Panc1 (cell line): ENCODE measurements around the gene IFT57. TPM values are rescaled to one million over a fixed set of nuclear protein-coding genes. Genes with fewer than 3 reads are reported as not detected.

Source experiments
- ATAC-seq: fragments of 200-7000 bp; cut with Tn5 transposase; 2 replicates; pipeline ENCODE4 v1.9.1; 2020; ENCODE audit warnings: mild to moderate bottlenecking, moderate library complexity
- BruUV-seq: library from RNA; stranded (reverse); fragments of 400-500 nt; replicated peaks from 2 replicates; lab custom pipeline; 2021; lab: Mats Ljungman, UMichigan
- CTCF ChIA-PET: fragments of 300-600 bp; sonication (Branson Sonifier 250); formaldehyde crosslinking; loops from one replicate; lab custom pipeline; 2022; ENCODE audit warnings: antibody characterized with exemption; lab: Charles Lee
- POLR2A ChIA-PET: fragments of 300-600 bp; sonication (Branson Sonifier 250); formaldehyde crosslinking; loops from one replicate; lab custom pipeline; 2022; ENCODE audit warnings: antibody characterized with exemption; lab: Charles Lee
- DNase-seq: peaks from one replicate; pipeline ENCODE4 v3.0.0-alpha.2; 2010; ENCODE audit warnings: low read depth, low spot score
- H3K27ac ChIP-seq: 2 replicates; pipeline ENCODE4 v1.5.1; 2011; ENCODE audit warnings: mild to moderate bottlenecking, low read length, inconsistent platforms
- H3K27me3 ChIP-seq: fragments of 200-500 bp; sonication (Bioruptor generic); 2 replicates; pipeline ENCODE4 v1.6.0; 2014; ENCODE audit warnings: low read length, inconsistent platforms; ENCODE audit not compliant: control insufficient read depth, insufficient read depth
- H3K36me3 ChIP-seq: fragments of 200-500 bp; sonication (Bioruptor generic); 2 replicates; pipeline ENCODE4 v1.5.1; 2014; ENCODE audit warnings: inconsistent platforms, mild to moderate bottlenecking, low read length, moderate library complexity; ENCODE audit not compliant: control insufficient read depth, insufficient read depth
- H3K4me1 ChIP-seq: 2 replicates; pipeline ENCODE4 v1.5.1; 2011; ENCODE audit warnings: inconsistent platforms, mild to moderate bottlenecking, low read length, moderate library complexity; ENCODE audit not compliant: control insufficient read depth, insufficient read depth
- H3K4me3 ChIP-seq, 2 experiments: 2 replicates each; pipeline ENCODE4 v1.5.1; 2011 to 2012; ENCODE audit warnings: low read depth in 2 of 2, low read length in 2 of 2, mild to moderate bottlenecking in 2 of 2, inconsistent platforms in 1 of 2, moderate library complexity in 1 of 2
- H3K9me3 ChIP-seq: fragments of 200-500 bp; sonication (Bioruptor generic); 2 replicates; pipeline ENCODE4 v1.5.1; 2014; ENCODE audit warnings: low read depth, mild to moderate bottlenecking, inconsistent platforms, low read length, moderate library complexity; ENCODE audit not compliant: control insufficient read depth, insufficient read depth
- POLR2AphosphoS5 ChIP-seq: IDR thresholded peaks from 2 replicates; pipeline ENCODE4 v1.6.1; 2012; ENCODE audit warnings: mild to moderate bottlenecking, low read depth, low read length, moderate library complexity
- REST ChIP-seq, 2 experiments: IDR thresholded peaks; 2 replicates each; pipeline ENCODE4 v1.6.1; 2011 to 2012; ENCODE audit warnings: low read depth in 2 of 2, control low read depth in 1 of 2, low read length in 1 of 2, mild to moderate bottlenecking in 1 of 2, moderate library complexity in 1 of 2; ENCODE audit not compliant: insufficient read depth in 1 of 2
- SIN3A ChIP-seq: IDR thresholded peaks from 2 replicates; pipeline ENCODE4 v1.6.1; 2012; ENCODE audit warnings: low read depth, mild to moderate bottlenecking, low read length, moderate library complexity, borderline replicate concordance; ENCODE audit not compliant: insufficient read depth
- TCF7L2 ChIP-seq: IDR thresholded peaks from 2 replicates; pipeline ENCODE4 v1.6.1; 2011; ENCODE audit warnings: mild to moderate bottlenecking, low read depth, low read length, inconsistent platforms
- in situ Hi-C: cut with HindIII; loops from 2 replicates; pipeline ENCODE4 v1.10.0; 2016; ENCODE audit warnings: low sequenced_read_pairs, low pct_unique_long_range_greater_than_20kb
- intact Hi-C: fragments of 100-400 bp; cut with micrococcal nuclease; formaldehyde crosslinking; loops from one replicate; pipeline ENCODE4 v1.10.0; 2022; ENCODE audit not compliant: unreplicated experiment
- total RNA-seq: library from RNA; stranded (reverse); gene quantifications from one replicate; pipeline ENCODE4 v1.2.1, GENCODE V29; 2021; ENCODE audit not compliant: unreplicated experiment
- TF ChIP-seq, protein P1 (sequence below): fragments of 450-650 bp; IDR thresholded peaks from 2 replicates; pipeline ENCODE4 v1.5.1; 2017; ENCODE audit warnings: mild to moderate bottlenecking

IFT57 gene
- total RNA-seq, 1 experiment from 2014 or later, result 45.7 TPM

GRCh38 chr3:108114423-108115065 is 107.7 kb downstream of the IFT57 start:
- Histone ChIP-seq H3K27me3 (no peaks in the 10 kb centered on the region), H3K27ac (no peak overlapping the region), H3K4me1 (no peaks in the 10 kb centered on the region), H3K9me3 (no peaks in the 10 kb centered on the region), H3K36me3 (no peaks in the 10 kb centered on the region), H3K4me3 (no peak overlapping the region)
- no peak for TF ChIP-seq REST (IDR thresholded peaks at IDR 0.05; ENCODE audit: insufficient read depth in 1 of 2, low read depth in 2 of 2, low read length in 1 of 2)
- TF ChIP-seq, protein P1, sequence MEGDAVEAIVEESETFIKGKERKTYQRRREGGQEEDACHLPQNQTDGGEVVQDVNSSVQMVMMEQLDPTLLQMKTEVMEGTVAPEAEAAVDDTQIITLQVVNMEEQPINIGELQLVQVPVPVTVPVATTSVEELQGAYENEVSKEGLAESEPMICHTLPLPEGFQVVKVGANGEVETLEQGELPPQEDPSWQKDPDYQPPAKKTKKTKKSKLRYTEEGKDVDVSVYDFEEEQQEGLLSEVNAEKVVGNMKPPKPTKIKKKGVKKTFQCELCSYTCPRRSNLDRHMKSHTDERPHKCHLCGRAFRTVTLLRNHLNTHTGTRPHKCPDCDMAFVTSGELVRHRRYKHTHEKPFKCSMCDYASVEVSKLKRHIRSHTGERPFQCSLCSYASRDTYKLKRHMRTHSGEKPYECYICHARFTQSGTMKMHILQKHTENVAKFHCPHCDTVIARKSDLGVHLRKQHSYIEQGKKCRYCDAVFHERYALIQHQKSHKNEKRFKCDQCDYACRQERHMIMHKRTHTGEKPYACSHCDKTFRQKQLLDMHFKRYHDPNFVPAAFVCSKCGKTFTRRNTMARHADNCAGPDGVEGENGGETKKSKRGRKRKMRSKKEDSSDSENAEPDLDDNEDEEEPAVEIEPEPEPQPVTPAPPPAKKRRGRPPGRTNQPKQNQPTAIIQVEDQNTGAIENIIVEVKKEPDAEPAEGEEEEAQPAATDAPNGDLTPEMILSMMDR, result no peak
- no peak for TF ChIP-seq SIN3A
- no peak for TF ChIP-seq POLR2AphosphoS5
- TF ChIP-seq TCF7L2, result no peak
- no peak for DNase-seq
- POLR2A ChIA-PET, result no interaction called here
- CTCF ChIA-PET, result no interaction called here
- intact Hi-C loops, result no loop called here
- in situ Hi-C loops, result no loop called here
- no peak for ATAC-seq
- no TSS peak for BruUV-seq

DNA sequence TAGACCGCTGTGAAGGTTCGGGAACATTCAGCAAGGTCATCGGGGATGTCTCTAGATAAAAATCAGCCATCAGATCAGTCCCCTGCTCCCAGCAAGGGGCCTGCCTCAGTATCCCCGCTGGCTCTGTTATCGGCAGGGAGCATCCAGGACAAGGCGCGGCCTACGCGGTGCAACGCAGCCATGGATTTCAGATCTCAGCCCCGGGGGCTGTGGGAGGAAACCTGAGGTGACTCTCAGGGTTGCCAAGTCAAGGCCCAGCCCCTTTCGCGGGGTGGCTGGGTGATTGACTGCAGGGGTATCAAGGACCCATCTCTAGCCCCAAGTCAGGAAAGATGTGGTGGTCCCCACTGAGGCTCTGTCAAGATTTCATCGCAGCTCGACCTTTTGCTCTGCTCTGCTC is 108.2 kb downstream of the IFT57 start:
- H3K27ac ChIP-seq, result no peak overlapping the region
- intact Hi-C loops (no loop called here), in situ Hi-C loops (no loop called here)
- no peaks in the 10 kb centered on the region for H3K36me3 ChIP-seq
- H3K9me3 ChIP-seq, result no peaks in the 10 kb centered on the region
- no TSS peak for BruUV-seq
- TF ChIP-seq, protein P1, result no peak
- TF ChIP-seq POLR2AphosphoS5, result no peak
- TF ChIP-seq TCF7L2, result no peak
- no peak for TF ChIP-seq REST (IDR thresholded peaks at IDR 0.05; ENCODE audit: insufficient read depth in 1 of 2, low read depth in 2 of 2, low read length in 1 of 2)
- TF ChIP-seq SIN3A, result no peak
- DNase-seq (no peak), ATAC-seq (no peak)
- ChIA-PET POLR2A (no interaction called here), CTCF (no interaction called here)
- no peak overlapping the region for H3K4me3 ChIP-seq
- no peaks in the 10 kb centered on the region for H3K4me1 ChIP-seq
- H3K27me3 ChIP-seq, result no peaks in the 10 kb centered on the region
